GM21381 (cell line): Measurements from ENCODE around the gene GBP4.
"Not testable (repeated sequence)": the region's sequence is repeated elsewhere in the genome, so short reads cannot be mapped to it uniquely, and the experiment has no call there.

Source experiments
- ATAC-seq: cut with Tn5 transposase; IDR thresholded peaks from one replicate; pipeline ENCODE4 v1.9.1; 2021; ENCODE audit warnings: mild to moderate bottlenecking, moderate library complexity; ENCODE audit not compliant: unreplicated experiment

GBP4 gene, protein sequence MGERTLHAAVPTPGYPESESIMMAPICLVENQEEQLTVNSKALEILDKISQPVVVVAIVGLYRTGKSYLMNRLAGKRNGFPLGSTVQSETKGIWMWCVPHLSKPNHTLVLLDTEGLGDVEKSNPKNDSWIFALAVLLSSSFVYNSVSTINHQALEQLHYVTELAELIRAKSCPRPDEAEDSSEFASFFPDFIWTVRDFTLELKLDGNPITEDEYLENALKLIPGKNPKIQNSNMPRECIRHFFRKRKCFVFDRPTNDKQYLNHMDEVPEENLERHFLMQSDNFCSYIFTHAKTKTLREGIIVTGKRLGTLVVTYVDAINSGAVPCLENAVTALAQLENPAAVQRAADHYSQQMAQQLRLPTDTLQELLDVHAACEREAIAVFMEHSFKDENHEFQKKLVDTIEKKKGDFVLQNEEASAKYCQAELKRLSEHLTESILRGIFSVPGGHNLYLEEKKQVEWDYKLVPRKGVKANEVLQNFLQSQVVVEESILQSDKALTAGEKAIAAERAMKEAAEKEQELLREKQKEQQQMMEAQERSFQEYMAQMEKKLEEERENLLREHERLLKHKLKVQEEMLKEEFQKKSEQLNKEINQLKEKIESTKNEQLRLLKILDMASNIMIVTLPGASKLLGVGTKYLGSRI

DNA sequence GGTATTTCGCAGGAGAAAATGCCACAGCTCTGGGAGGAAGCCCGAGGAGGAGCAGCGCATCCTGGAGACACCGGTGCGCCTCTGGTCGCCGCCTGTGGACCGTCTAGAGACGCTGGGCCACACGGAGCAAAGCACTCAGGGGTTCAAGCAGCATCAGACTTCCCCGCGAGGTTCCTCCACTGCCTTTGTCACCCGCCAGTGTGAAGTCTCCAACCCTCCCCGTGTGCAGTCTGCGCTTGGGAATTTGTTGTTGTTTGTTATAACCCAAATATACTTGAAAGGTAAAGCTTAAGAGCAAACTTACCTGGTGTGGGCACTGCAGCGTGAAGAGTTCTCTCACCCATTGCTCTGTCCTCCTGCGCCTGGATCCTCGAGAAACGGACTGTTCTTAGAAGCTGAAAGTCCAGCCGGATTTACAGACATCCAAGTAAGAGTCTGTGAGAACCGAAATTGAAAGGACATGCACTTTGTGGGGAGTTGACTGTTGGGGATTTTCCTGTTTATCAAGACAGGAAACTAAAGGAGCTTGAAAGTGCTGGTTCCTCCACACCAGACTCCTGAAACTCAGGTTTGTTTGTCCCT, at the start of gene GBP4:
Gene GBP4 (minus strand): TSS at position 452 of the 582 bp plus-strand sequence. CDS start 108 bp downstream, at position 344.
- ATAC-seq: peak; percentile 50

DNA sequence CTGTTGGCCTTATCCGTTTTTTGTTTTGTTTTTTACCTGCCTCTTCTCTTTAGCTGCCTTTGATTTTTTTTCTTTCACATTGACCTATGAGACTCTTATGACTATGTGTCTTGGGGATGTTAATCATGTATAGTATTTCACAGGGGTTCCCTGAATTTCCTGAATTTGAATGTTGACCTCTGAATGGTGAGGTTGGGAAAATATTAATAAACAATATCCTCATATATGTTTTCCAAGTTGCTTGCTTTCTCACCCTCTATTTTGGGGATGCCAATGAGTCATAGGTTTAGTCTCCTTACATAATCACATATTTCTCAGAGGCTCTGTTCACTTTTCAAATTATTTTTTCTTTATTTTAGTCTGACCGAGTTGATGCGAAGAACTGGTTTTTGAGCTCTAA, 44.3 kb upstream of the GBP4 start:
- ATAC-seq: no peak

DNA sequence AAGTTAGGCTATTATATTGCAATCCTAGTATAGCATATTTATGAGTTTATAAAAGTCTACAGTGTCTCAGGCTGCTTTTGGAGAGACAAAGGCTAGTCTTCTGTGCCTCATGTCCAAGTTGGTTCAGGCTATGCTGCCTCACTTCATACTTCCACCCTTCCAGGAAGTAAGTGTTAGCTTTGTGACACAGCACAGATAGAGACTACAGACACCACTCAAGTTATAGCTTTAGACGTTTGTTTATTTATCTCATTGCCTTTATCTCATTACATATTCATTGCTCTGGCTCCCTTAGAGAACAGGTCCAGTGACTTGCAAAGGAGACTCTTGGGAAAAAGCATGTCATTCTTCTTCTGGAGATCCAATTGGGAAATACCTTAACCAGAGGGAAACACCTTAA, 22.6 kb upstream of the GBP4 start:
- no peak for ATAC-seq

DNA sequence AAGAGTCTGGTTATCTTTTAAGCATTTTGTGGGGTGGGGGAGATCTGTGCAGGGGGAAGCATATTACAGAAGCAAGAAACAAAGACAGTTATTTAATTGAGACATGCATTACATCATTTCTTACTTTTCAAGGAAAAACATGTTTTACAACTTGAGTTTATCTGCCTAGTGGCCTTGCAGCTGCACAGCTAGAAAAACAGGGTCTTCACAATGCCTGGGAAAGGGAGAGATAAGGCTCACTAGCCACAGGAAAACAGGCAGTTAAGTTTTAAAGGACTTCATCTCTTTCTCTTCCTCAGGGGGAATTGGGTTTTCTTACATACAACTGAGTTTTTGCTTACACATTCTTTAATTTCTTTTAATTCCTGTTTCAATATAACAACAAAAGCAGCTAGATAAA, 21.1 kb upstream of the GBP4 start:
- ATAC-seq: not testable (repeated sequence)

DNA sequence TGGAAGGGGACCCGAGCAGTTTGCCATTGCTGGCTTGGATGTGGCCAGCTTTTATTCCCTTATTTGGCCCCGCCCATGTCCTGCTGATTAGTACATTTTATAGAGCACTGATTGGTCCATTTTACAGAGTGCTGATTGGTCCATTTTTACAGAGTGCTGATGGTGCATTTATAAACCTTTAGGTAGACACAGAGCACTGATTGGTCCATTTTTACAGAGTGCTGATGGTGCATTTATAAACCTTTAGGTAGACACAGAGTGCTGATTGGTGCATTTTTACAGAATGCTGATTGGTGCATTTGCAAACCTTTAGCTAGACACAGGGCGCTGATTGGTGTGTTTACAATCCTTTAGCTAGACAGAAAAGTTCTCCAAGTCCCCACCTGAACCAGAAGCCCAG, 20.2 kb upstream of the GBP4 start:
- not testable (repeated sequence) for ATAC-seq

DNA sequence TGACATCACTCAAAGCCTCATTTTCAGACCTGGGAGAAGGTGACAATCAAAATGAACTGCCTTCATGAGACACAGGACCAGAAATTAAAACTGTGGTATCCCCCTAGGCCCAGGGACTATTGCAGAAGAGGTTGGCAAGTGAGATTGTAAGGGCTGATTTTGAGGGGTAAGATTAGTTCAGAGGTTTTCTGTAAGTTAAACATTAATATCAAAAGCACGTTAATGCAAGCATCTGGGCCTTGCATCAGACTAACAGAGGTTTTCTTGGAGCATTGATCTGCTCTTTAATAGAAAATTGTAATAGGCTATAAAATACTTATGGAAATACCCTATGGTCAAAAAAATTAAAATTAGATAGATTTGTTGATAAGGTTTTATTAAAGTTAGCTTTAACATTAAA, 14.6 kb upstream of the GBP4 start:
- ATAC-seq: no peak

DNA sequence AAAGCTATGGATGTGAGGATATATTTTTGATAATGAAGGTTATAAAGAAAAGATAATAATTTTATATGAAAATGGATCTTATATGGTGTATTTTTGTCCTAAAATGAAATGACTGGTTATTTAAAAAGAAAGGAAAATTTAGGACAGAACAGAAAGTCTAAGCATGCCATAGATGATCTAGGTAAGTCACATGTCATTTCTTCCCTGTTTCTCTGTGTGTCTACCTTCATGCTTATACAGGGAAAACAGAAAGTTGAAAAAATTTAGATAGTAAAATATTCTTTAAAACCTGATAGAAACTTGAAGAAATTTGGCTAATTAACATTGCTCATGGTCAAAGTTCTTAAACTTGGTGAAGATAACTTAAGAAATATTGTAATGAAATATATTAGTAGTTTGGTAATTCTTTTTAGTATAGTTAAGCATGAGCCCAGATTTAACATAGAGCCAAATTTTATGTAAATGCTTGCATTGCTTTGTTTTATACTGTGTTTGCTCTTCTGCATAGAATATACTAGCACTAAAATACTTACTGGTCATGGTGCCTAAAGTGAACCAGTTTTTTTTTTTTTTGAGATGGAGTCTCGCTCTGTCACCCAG, 12.4 kb upstream of the GBP4 start:
- ATAC-seq: no peak

DNA sequence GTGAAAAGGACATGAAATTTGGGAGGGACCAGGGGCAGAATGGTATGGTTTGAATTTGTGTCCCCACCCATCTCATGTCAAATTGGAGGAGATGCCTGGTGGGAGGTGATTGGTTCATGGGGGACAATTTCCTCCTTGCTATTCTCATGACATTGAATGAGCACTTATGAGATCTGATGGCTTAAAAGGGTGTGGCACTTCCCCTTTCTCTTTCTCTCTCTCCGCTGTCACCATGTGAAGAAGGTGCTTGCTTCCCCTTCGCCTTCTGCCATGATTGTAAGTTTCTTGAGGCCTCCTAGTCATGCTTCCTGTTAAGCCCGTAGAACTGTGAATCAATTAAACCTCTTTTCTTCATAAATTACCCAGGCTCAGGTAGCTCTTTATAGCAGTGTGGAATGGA, 7.6 kb upstream of the GBP4 start:
- no peak for ATAC-seq

DNA sequence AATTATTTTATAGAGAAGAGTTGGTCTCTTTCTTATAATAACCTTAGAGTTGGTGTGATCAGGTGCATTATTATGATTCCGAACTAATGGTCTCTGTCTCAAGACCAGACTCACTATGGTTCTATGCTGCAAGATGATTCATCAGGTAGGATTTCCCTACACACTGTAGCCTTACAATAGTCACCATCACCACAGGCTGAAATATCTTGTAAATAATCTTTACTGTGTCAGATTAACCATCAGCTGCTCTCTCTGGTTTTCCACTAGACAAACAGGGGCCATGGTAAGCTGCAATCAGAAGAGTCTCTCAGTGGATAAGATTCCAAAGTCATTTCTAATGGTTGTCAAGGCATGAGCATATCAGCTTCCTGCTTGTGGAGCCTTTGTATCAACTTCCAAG, 4.4 kb upstream of the GBP4 start:
- no peak for ATAC-seq

DNA sequence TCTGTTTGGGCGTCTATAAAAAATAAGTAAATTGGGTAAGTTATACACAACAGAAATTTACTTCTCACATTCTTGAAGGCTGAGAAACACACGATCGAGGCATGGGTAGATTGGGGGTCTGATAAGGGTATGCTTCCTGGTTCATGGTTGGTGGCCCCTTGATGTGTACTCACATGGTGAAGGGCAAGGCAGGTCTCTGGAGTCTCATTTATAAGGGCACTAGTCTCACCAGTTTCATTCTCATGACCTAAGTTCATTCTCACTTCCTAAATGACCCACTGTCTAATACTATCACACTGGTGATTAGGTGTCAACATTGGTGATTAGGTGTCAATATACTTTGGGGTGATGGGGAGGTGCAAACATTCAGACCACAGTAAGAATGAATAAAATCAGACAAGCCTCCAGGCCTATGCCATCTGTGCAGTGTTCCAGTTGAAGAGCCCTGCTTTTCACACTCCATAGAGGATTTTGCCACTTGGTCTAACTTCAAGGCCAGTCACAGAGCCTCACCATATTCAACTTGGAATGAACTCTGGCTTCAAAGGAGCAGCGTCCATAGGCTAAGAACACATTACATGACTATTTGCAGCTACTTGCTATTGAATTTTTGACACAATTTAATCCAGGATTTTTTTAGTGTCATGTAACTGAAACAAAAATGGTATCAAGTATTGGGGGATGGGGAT, 2.5 kb upstream of the GBP4 start:
- peak; percentile 72 for ATAC-seq

DNA sequence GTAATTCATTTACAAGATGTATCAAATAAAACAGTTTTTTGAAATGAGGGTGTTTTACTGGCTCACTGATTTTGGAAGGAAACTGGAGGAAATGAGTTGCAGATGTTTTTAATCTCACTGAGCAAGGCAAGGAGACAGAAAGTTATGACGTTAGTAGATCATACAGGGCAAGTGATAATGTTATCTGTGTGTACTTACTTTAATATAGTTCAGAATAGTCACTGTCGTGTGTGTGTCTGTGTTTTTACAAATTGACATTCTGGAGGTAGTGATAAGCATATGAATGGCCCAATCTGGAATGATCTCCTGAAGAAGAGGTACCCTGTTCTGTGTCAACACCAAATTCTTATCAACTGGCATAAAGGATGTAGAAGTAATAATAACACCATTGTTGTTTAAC, 1.9 kb upstream of the GBP4 start:
- ATAC-seq: no peak

DNA sequence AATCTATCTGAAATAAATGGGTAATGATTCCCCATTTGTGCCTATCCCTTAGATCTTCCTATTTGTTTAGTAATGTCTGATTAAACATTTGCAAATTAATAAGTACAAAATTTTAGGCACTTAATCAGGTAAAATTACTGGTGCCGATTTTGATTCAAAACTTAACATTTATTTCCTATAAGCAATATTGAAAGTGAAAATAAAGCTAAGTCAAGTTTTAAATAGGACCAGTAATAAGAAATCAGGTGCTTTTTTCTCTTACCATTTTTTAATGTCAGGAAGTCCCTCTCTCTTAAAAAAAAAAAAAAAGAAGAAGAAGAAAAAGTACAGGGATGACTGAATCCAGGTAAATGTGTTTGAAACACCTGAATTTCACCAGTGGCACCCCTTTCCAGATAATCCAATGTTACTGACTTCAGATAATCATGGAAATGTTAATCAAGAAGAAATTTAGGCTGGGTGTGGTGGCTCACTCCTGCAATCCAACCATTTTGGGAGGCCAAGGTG, 836 bp upstream of the GBP4 start:
- no peak for ATAC-seq

DNA sequence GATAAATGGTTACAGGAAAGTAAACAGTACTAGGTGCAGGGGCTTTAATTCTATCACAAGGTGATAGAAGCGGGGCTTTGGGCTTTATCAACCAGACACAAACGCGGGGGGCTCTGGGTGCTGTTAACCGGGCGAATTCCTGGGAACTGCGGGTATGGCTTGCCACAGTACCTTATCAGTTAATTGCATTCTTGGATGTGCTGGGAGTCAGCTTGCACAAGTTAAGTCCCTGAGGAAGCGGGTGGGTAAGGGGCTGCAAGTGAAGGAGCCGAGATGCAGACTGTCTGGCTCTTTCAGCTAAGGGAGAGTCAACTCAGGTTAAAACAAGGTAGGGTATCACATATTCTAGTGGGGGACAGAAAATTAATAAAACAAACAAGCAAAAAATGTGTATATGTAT, 661 bp downstream of the GBP4 start:
- ATAC-seq: no peak

DNA sequence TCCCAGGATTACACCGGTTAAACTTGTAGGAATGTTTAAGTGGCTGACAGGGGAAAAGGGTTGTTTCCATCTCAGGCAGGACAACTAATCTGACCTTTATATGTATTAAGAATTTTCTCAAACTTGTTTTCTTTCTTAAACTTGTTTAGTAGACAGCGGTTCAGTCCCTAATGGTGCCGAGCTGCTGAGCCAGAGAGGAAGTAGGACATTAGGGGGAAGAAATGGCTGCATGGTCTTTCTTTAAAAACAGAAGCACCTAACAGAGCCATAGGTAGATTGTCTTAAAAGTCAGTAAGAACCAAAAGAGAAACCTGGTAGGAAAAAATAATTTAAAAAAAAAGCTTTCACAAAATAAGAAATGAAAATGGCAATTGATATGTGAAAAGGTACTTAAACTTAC, 3.3 kb downstream of the GBP4 start:
- no peak for ATAC-seq

DNA sequence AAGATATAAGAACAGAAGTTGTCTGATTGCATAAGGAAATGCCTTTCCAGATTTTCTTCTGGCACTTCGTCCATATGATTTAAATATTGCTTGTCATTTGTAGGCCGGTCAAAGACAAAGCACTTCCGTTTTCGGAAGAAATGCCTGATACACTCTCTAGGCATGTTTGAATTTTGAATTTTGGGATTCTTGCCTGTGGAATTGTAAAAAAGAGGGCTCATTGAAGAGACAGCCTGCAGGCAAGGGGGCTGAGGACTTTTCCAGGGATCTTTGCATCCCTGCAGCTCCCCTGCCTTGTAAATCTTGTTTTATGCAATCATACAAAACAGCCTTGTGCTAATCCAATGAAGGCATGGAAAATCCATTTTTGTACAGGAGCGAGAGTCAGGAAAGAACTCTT, 7.4 kb downstream of the GBP4 start:
- ATAC-seq: no peak

DNA sequence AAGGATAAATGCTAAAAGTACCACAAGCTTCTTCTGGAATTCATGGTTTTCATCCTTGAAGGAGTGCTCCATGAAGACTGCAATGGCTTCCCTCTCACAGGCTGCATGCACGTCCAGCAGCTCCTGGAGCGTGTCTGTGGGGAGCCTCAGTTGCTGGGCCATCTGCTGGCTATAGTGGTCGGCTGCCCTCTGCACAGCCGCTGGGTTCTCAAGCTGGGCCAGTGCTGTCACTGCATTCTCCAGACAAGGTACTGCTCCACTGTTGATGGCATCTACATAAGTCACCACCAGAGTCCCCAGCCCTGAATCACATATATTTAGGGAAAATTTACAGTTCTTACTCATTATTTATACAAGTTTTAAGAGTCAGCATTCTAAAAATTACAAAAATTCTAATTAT, 8.7 kb downstream of the GBP4 start:
- no peak for ATAC-seq

DNA sequence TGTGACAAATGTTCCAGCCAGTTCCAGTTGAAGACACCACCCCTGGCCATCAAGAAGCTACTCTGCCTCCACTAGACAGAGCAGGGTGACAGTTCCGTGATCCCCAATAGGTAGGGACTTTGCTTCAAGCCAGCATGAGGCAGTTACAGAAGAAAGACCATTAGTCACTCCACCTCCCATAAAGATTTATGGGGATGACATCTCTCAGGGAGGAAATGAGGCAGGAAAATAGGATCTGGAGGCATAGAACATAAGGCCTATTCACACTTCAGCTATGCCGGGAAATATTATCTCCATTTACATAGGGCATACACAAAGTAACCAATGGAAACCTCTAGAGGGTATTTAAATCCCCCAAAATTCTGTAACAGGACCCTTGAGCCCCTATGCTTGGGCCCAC, 19.4 kb downstream of the GBP4 start:
- no peak for ATAC-seq

DNA sequence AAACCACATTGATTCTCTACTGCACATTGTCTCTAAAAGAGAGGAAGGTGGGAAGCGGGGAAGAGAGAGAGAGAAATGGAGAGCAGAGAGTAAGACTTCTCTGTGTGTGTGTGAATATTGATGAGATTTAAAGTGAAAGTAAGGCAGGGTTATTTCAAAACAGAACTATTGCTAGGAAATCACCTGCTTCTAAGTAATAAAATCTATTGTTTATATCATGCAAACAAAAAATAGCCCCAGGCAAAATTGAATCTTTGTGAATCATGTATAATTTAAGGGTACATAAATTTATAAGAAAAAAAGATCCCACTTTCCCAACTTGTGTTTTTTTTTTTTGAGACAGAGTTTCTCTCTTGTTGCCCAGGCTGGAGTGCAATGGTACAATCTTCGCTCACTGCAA, 21.8 kb downstream of the GBP4 start:
- ATAC-seq: no peak

DNA sequence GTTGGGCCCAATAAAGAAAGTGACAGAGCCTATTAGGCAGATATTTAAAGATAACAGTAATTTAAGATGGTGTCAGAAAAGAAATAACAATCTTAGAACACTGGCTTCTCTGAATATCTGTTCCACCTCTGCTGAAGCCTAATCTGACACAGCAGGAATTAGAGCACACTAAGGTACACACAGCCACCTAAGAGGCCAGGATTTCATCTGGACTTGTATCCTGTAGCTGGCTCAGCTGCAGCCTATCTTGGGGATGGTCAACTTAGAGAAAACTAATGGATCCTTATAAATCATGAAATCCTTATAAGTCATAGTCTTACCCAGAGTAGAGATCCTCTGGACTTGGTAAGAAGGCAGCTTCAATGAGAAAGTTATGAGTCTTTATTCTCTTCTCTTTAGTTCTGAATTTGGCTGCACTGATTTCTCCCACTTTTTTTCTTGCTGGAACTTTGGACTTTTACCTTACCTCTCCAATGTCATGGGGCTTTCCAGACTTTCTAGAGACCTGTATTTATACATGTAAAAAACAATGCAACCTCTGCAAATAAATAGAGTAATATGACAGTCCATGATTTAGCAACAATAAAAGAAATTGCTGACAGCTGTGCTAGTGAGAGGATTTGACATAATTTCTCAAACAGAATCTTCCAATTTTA, 23.0 kb downstream of the GBP4 start, which contains the start of gene GBP7:
Gene GBP7 (minus strand): TSS at position 403 of the 656 bp plus-strand sequence. CDS start 4,068 bp downstream, outside the sequence.
- no peak for ATAC-seq

DNA sequence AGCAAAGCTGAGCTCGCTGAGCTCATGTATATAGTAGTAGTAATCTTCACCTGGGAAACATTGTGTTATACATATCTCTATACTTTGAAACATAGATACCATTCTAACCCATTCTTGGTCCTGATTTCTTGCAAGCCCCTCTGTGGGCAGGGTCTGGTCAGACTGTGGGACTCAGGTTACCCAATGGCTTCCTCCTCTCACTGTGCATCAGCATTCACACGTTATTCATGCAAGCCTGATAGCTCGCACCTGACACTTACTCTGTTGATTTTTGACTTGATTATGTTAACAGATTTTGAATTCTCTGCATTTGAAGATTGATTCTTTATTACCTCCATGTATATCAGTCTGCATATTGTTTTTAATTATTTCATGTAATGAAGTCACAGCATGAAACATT, 24.3 kb downstream of the GBP4 start:
- ATAC-seq: no peak
